NCI-H1092 treated with DMSO at 0.1 percent for 48 hours (cell line): Measurements from ENCODE around the gene GALNT7.

Experiments
- DNase-seq: peaks from one replicate; lab custom pipeline; 2025; lab: John Stamatoyannopoulos, UW

Gene GALNT7

GRCh38 chr4:173347467-173347866 is 178.9 kb downstream of the GALNT7 start:
- DNase-seq: no peak

GRCh38 chr4:173357939-173358338 is 189.3 kb downstream of the GALNT7 start:
- peak; percentile 22 for DNase-seq

GRCh38 chr4:173360587-173361221 is 192.1 kb downstream of the GALNT7 start:
- DNase-seq: peak; percentile 6

- DNase-seq: peak; percentile 18
Observed at GRCh38 chr4:173362666-173363065, 194.1 kb downstream of the GALNT7 start.

- no peak for DNase-seq
Observed at GRCh38 chr4:173365359-173365996, 196.9 kb downstream of the GALNT7 start.

- DNase-seq: no peak
Observed at GRCh38 chr4:173367285-173367684, 198.7 kb downstream of the GALNT7 start.

GRCh38 chr4:173367946-173368345 is 199.3 kb downstream of the GALNT7 start:
- no peak for DNase-seq

- no peak for DNase-seq
Observed at GRCh38 chr4:173370130-173370476, 201.5 kb downstream of the GALNT7 start.

GRCh38 chr4:173370477-173371291 is 202.1 kb downstream of the GALNT7 start, which contains the start of gene SAP30:
SAP30 (plus strand) TSS chr4:173370954; CDS start chr4:173371183, 229 bp downstream.
- peak; percentile 97 for DNase-seq

- DNase-seq: peak; percentile 86
Observed at GRCh38 chr4:173371292-173372192, 202.9 kb downstream of the GALNT7 start.
